NCI-H774 (cell line): ENCODE results near the gene CD7.

Experiments used
- DNase-seq: peaks from one replicate; lab custom pipeline; 2025; lab: John Stamatoyannopoulos, UW

Gene CD7

GRCh38 chr17:82297714-82298537 is 19.5 kb downstream of the CD7 start:
- DNase-seq: peak; percentile 62

GRCh38 chr17:82297280-82297713 is 20.1 kb downstream of the CD7 start:
- DNase-seq: peak; percentile 39

- DNase-seq: no peak
Measured at GRCh38 chr17:82296511-82297279, 20.7 kb downstream of the CD7 start.

GRCh38 chr17:82295472-82295814 is 22.0 kb downstream of the CD7 start:
- DNase-seq: no peak

GRCh38 chr17:82294064-82294773 is 23.2 kb downstream of the CD7 start:
- no peak for DNase-seq

GRCh38 chr17:82292251-82293154 is 24.9 kb downstream of the CD7 start:
- DNase-seq: peak; percentile 100

- no peak for DNase-seq
Measured at GRCh38 chr17:82291582-82292250, 25.7 kb downstream of the CD7 start.

- peak; percentile 100 for DNase-seq
Measured at GRCh38 chr17:82287868-82288801, 29.3 kb downstream of the CD7 start.

GRCh38 chr17:82287013-82287867 is 30.2 kb downstream of the CD7 start:
- no peak for DNase-seq

GRCh38 chr17:82285141-82285540 is 32.3 kb downstream of the CD7 start:
- no peak for DNase-seq

GRCh38 chr17:82283208-82283749 is 34.1 kb downstream of the CD7 start:
- DNase-seq: peak; percentile 43

GRCh38 chr17:82282239-82283207 is 34.9 kb downstream of the CD7 start:
- DNase-seq: no peak

- DNase-seq: no peak
Measured at GRCh38 chr17:82281502-82282238, 35.7 kb downstream of the CD7 start.

GRCh38 chr17:82281076-82281475 is 36.3 kb downstream of the CD7 start:
- no peak for DNase-seq

GRCh38 chr17:82280537-82280936 is 36.9 kb downstream of the CD7 start:
- DNase-seq: no peak

- peak; percentile 24 for DNase-seq
Measured at GRCh38 chr17:82278786-82279391, 38.5 kb downstream of the CD7 start.
